Upper lobe of left lung (tissue), 6 donors: ENCODE measurements around the gene SLC29A3. TPM values are rescaled to one million over a fixed set of nuclear protein-coding genes. Genes with fewer than 3 reads are reported as not detected.

Source experiments
- ATAC-seq, 2 donors: fragments of 200-7000 bp; cut with Tn5 transposase; one replicate each; pipeline ENCODE4 v1.9.1; 2022; ENCODE audit warnings: mild to moderate bottlenecking in 2 of 2, moderate library complexity in 2 of 2; ENCODE audit not compliant: low FRiP score in 2 of 2
- DNase-seq, 2 donors: peaks; one replicate each; pipeline ENCODE4 v3.0.0-alpha.2; 2019 to 2020
- H3K27ac ChIP-seq, 4 donors: fragments of 200-600 bp; sonication (generic); one replicate each; pipeline ENCODE4 v1.5.1; 2016 to 2019
- H3K27me3 ChIP-seq, 4 donors: fragments of 200-600 bp; sonication (generic); one replicate each; pipeline ENCODE4 v1.5.1; 2017 to 2019
- H3K36me3 ChIP-seq, 4 donors: fragments of 200-600 bp; sonication (generic); one replicate each; pipeline ENCODE4 v1.5.1; 2016 to 2019
- H3K4me1 ChIP-seq, 4 donors: fragments of 200-600 bp; sonication (generic); one replicate each; pipeline ENCODE4 v1.5.1; 2018 to 2019
- H3K4me3 ChIP-seq, 4 donors: fragments of 200-600 bp; sonication (generic); one replicate each; pipeline ENCODE4 v1.5.1; 2017 to 2019; ENCODE audit warnings: mild to moderate bottlenecking in 2 of 4, moderate library complexity in 1 of 4
- H3K9me3 ChIP-seq, 4 donors: fragments of 200-600 bp; sonication (generic); one replicate each; pipeline ENCODE4 v1.5.1; 2018 to 2019
- EP300 ChIP-seq, 4 donors: sonication (generic); formaldehyde crosslinking; IDR thresholded peaks; one replicate each; pipeline ENCODE4 v1.5.1; 2017; ENCODE audit warnings: antibody characterized with exemption in 4 of 4, control low read depth in 2 of 4
- POLR2A ChIP-seq, 4 donors: fragments of 450-650 bp; IDR thresholded peaks; one replicate each; pipeline ENCODE4 v1.5.1; 2016 to 2017; ENCODE audit warnings: antibody characterized with exemption in 4 of 4, mild to moderate bottlenecking in 2 of 4
- POLR2AphosphoS5 ChIP-seq, 2 donors: sonication (generic); formaldehyde crosslinking; IDR thresholded peaks; one replicate each; pipeline ENCODE4 v1.5.1; 2017; ENCODE audit warnings: antibody characterized with exemption in 2 of 2
- WGBS, 2 donors: methylation state at CpG; one replicate each; pipeline ENCODE4 v1.1.5; 2017 to 2018; 5-methylcytosine and 5-hydroxymethylcytosine counted together
- total RNA-seq, 6 donors: library from RNA; depleted of rRNA in 4 of 6; stranded (reverse); fragments of >200 nt in 4 of 6; gene quantifications; one replicate each; pipeline versions ENCODE4 v1.1.0 to v1.2.1, GENCODE V29; 2016 to 2021
- TF ChIP-seq, protein P1 (sequence below), 6 experiments: fragments of 450-650 bp in 4 of 6; fragments of 200-600 bp in 2 of 6; sonication (generic) in 2 of 6; IDR thresholded peaks; one replicate each; pipeline ENCODE4 v1.5.1; 2016 to 2019; ENCODE audit warnings: antibody characterized with exemption in 6 of 6
- donor health status: DM: no; HTN: no; CAD: no; lungs with moderate emphysema.
- donor health status: DM: no; HTN: yes; CAD: no; lungs with severe emphysema.

Gene SLC29A3
- total RNA-seq, 6 donors from 2014 or later: 6.7 to 17.0 (median 9.2) TPM

DNA sequence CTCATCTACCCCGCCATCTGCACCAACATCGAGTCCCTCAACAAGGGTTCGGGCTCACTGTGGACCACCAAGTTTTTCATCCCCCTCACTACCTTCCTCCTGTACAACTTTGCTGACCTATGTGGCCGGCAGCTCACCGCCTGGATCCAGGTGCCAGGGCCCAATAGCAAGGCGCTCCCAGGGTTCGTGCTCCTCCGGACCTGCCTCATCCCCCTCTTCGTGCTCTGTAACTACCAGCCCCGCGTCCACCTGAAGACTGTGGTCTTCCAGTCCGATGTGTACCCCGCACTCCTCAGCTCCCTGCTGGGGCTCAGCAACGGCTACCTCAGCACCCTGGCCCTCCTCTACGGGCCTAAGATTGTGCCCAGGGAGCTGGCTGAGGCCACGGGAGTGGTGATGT lies 43.1 kb downstream of the SLC29A3 start:
- DNase-seq (peak in 1 of 2 donors; percentile 60), ATAC-seq (no peak)
- no peaks in the 10 kb centered on the region for H3K27me3 ChIP-seq
- TF ChIP-seq, protein P1, sequence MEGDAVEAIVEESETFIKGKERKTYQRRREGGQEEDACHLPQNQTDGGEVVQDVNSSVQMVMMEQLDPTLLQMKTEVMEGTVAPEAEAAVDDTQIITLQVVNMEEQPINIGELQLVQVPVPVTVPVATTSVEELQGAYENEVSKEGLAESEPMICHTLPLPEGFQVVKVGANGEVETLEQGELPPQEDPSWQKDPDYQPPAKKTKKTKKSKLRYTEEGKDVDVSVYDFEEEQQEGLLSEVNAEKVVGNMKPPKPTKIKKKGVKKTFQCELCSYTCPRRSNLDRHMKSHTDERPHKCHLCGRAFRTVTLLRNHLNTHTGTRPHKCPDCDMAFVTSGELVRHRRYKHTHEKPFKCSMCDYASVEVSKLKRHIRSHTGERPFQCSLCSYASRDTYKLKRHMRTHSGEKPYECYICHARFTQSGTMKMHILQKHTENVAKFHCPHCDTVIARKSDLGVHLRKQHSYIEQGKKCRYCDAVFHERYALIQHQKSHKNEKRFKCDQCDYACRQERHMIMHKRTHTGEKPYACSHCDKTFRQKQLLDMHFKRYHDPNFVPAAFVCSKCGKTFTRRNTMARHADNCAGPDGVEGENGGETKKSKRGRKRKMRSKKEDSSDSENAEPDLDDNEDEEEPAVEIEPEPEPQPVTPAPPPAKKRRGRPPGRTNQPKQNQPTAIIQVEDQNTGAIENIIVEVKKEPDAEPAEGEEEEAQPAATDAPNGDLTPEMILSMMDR (IDR thresholded peaks at IDR 0.05): no peak
- TF ChIP-seq EP300 (IDR thresholded peaks at IDR 0.05): no peak
- no peak for TF ChIP-seq POLR2AphosphoS5 (IDR thresholded peaks at IDR 0.05)
- no peak for TF ChIP-seq POLR2A (IDR thresholded peaks at IDR 0.05)
- peaks cover 0 to 39% (median 13%) of the 10 kb centered on the region in 4 donors for H3K36me3 ChIP-seq
- WGBS, 2 donors: 94 to 96% methylated on average over 9 to 16 of the region's 16 CpGs
- H3K27ac ChIP-seq: no peak overlapping the region
- no peaks in the 10 kb centered on the region for H3K4me1 ChIP-seq
- H3K9me3 ChIP-seq: no peaks in the 10 kb centered on the region
- H3K4me3 ChIP-seq: no peak overlapping the region

DNA sequence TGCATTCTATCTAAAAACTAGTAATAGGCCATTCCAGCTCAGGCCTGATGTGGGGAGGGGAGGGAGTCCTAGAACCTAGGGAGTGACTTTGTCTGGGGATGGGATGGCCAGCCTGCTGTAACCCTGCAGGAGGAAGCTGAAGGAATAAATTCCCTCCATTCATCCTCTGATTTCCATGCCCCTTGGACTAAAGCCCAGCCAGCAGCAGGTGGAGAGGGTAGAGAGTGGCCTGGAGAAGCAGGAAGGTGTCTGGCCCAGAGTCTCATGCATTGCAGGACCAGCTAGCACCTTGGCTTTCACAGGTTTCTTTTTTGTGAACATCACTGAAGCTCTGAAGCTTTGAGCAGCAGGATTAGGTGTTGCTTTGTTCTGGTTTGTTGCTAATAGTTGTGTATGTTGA lies 44.9 kb downstream of the SLC29A3 start:
- Histone ChIP-seq H3K9me3 (no peaks in the 10 kb centered on the region), H3K4me1 (no peaks in the 10 kb centered on the region), H3K4me3 (no peak overlapping the region), H3K27ac (peak overlapping the region in 1 of 4 donors; percentile 21), H3K36me3 (peaks cover 0 to 21% (median 7%) of the 10 kb centered on the region in 4 donors), H3K27me3 (no peaks in the 10 kb centered on the region)
- TF ChIP-seq POLR2A (IDR thresholded peaks at IDR 0.05) (no peak), EP300 (IDR thresholded peaks at IDR 0.05) (no peak), POLR2AphosphoS5 (IDR thresholded peaks at IDR 0.05) (no peak)
- TF ChIP-seq, protein P1 (IDR thresholded peaks at IDR 0.05): no peak
- DNase-seq: no peak
- ATAC-seq: no peak

DNA sequence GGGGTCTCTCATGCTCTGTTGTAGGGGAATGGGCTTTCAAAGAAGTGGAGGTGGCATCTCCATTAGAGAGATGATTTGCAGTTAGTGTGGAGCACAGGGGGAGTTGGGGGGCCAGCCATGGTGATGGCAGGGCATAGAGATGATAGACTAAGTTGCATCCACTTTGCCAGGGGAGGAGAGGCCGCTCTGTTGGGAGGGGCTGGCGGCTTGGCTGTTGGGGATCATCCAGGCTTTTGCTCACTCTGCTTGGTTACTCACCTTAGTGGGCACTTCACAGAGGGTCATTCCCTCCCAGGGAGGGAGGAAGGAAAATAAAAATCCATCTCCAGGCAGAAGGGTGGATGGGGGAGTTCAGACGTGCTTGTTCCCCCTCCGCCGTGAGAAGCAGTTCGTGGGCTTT lies 46.3 kb downstream of the SLC29A3 start:
- Histone ChIP-seq H3K36me3 (peaks cover 0 to 18% (median 7%) of the 10 kb centered on the region in 4 donors), H3K27me3 (no peaks in the 10 kb centered on the region), H3K9me3 (no peaks in the 10 kb centered on the region), H3K4me3 (no peak overlapping the region), H3K27ac (no peak overlapping the region), H3K4me1 (no peaks in the 10 kb centered on the region)
- ATAC-seq (no peak), DNase-seq (no peak)
- WGBS, 2 donors: 91 to 92% methylated on average over 6 of the region's 6 CpGs
- no peak for TF ChIP-seq POLR2A (IDR thresholded peaks at IDR 0.05)
- TF ChIP-seq, protein P1 (IDR thresholded peaks at IDR 0.05): no peak

DNA sequence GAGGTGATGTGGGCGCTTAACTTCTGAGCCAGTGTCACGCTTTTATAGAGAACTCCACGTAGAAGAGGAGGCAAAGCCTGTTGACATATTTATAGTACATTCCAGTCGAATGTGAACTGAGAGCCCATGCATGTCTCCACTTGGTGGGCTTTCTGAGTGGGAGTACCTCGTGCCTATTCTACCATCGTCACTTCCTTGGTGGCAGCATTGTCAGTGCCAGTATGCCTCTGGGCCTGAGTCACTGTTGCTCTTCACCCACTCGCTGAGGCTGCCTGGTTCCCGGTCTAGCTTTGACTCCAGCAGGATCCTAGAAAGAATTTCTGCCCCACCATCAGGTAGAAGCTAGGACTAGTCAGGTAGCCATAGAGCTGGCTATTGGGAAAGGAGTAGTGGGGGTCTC lies 47.6 kb downstream of the SLC29A3 start:
- no peak for ATAC-seq
- TF ChIP-seq EP300 (IDR thresholded peaks at IDR 0.05) (no peak), POLR2A (IDR thresholded peaks at IDR 0.05) (peak in 1 of 4 donors; percentile 7), POLR2AphosphoS5 (IDR thresholded peaks at IDR 0.05) (no peak)
- TF ChIP-seq, protein P1 (IDR thresholded peaks at IDR 0.05): no peak
- H3K27ac ChIP-seq: peak overlapping the region in 3 of 4 donors; percentile 7 to 43 (median 11)
- H3K4me1 ChIP-seq: no peaks in the 10 kb centered on the region
- WGBS, 2 donors: 76 to 90% methylated on average over 8 of the region's 8 CpGs
- peaks cover 0 to 14% (median 6%) of the 10 kb centered on the region in 4 donors for H3K36me3 ChIP-seq
- DNase-seq: peak in 1 of 2 donors; percentile 38
- H3K4me3 ChIP-seq: no peak overlapping the region
- no peaks in the 10 kb centered on the region for H3K27me3 ChIP-seq
- no peaks in the 10 kb centered on the region for H3K9me3 ChIP-seq

DNA sequence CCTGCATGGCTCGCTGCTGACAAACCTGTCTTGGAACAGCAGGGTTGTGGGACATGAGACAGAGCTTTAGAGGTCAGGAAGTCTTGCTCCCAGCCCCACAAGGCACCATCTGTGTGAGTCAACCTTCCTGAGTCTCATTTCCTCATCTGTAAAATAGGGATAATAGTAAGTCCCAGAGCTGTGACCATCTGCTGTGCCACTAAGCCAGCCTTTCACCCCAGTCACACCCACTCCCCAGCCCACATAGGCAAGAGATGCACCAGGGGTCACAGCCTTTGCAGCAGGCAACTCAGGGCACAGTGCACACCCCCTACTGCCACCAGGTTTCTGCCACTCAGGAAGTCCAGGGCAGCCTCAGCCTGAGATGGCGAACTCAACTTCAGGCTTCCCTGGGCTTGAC lies 48.2 kb downstream of the SLC29A3 start:
- Histone ChIP-seq H3K9me3 (no peaks in the 10 kb centered on the region), H3K36me3 (peaks cover 0 to 9% (median 2%) of the 10 kb centered on the region in 4 donors), H3K27me3 (no peaks in the 10 kb centered on the region), H3K27ac (peak overlapping the region in 3 of 4 donors; percentile 7 to 43 (median 11)), H3K4me3 (no peak overlapping the region), H3K4me1 (no peaks in the 10 kb centered on the region)
- TF ChIP-seq EP300 (IDR thresholded peaks at IDR 0.05) (no peak), POLR2A (IDR thresholded peaks at IDR 0.05) (no peak)
- 67 to 82% methylated on average over 2 of the region's 2 CpGs for WGBS, 2 donors
- peak in 1 of 2 donors; percentile 38 for DNase-seq
- ATAC-seq: peak in 1 of 2 donors; percentile 65
